ENCODE results near the gene RGS3.

GRCh38 chr9:113507256-113507655 is 43.7 kb downstream of the RGS3 start:
- TF ChIP-seq CTCF (IDR thresholded peaks at IDR 0.05) = no peak
- TF ChIP-seq POLR2A (IDR thresholded peaks at IDR 0.05) = no peak
